SIG-M5 treated with dmso at 0.1 percent for 504 hours (cell line): ENCODE measurements around the gene TPCN1.
A peak's percentile ranks its signal among the peaks of the same experiment; 100 is the strongest.

Source experiments
- DNase-seq: peaks from one replicate; lab custom pipeline; 2025; ENCODE audit not compliant: unreplicated experiment; lab: John Stamatoyannopoulos, UW

The TPCN1 gene

DNA sequence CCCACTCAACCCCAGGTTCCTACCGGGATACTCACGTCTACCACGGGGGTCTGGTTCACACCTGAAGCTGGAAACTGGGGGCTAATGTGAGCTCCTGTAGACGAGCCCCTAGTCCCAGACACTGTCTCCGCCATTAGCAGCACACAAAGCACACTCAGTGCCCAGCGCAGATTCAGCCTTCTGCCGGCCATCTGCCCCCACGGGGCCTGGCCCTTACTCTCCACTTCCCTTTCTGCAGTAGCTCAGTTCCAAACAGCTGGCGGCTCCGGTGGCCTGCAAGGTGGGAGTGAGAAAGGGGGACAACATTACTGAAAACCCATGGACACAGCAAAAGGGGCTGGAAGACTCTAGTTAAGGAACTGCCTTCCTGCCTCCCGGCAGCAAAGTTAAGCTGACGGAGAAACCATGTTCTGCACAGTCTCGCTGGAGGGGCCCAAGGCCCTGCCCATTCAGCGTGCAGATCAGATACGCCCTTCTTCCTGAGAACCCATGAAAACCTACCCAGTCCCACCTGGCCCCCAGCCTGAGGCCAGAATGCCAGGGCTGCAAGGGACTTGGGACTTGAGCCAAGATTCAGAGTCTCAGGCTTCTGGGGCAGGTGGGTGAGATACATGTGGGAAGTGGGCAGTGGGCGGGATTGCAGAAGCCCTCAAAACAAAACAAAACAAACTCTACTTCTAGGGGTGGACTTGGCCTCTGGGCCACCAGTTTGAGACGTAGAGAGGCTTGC, 111.6 kb downstream of the TPCN1 start:
- DNase-seq, result no peak

GRCh38 chr12:113333418-113333750, 112.1 kb downstream of the TPCN1 start:
- DNase-seq, result no peak

- DNase-seq, result peak; percentile 78
Observed at GRCh38 chr12:113333877-113334785, 112.9 kb downstream of the TPCN1 start.

DNA sequence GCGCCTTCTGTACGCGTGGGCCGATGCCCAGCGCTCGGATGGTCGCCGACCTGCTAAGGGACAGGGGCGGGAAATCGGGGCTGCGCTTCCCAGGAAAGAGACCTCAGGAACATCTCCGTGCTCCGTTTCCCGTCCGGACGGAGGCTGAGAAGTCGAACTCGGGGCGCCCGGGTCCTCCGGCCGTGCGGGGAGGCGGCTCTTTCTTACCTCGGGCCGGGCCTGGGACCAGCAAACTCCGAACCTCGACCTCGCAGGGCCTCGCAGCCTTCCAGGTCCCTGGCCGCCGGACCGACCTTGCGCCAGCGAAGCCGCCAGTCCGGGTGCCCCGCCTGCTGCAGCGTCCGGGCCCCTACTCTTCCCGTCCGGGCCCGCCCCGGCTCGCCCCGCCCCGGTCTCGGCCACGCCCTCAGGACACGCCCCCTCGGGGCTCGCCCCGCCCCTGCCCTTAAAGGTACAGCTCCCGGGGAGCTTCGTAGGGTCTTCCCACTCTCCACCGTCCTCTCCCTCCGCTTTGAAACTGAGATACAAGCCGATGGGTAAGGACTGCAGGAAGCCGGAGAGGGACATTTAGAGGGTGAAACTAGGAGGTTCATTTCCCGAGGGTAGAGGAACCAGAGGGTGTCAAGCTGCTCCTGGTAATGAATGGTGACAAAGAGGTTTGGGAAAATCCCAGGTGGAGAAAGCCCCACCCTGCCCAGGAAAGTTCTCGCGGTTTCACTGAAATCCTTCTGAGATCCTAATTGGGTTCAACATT, 113.7 kb downstream of the TPCN1 start, which contains the start of gene SLC8B1:
TSS of gene SLC8B1 (minus strand) at position 324 of the 754 bp plus-strand sequence. CDS start 2,231 bp downstream, outside the sequence.
- DNase-seq, result peak; percentile 65

DNA sequence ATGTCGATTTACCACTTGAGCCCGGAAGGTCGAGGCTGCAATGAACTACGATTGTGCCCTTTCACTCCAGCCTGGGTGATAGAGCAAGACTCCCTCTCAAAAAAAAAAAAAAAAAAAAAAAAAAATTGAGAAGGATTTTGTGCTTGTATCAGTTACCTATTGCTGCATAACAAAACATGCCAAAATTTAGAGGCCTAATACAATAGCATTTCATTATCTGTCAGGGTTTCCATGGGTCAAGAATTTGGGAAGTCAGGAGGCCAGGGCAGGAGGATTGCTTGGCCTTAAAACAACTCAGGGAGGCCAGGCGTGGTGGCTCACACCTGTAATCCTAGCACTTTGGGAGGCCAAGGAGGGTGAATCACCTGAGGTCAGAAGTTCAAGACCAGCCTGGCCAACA, 118.3 kb downstream of the TPCN1 start:
- no peak for DNase-seq

GRCh38 chr12:113340061-113340460, 118.8 kb downstream of the TPCN1 start:
- no peak for DNase-seq

DNA sequence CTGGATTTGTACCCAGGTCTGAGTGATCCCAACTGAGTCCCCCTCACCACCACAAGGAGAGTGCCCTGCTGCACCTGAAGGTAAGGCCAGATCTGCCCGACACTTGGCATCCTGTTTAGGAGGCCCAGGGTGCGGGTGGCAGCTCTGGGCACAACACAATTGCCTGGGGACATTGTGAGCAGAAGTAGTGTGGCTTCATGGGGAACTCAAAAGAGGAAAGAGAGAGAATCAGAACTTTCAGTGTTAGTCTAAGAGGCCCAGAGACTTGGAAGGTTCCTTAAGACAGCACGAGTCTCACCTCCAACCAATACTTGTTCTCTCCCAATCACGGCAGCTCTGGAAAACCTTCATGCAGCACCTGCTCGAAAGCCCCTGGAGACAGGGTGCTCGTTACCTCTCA, 120.3 kb downstream of the TPCN1 start:
- DNase-seq, result peak; percentile 22

GRCh38 chr12:113345318-113345717, 124.1 kb downstream of the TPCN1 start:
- DNase-seq, result no peak

DNA sequence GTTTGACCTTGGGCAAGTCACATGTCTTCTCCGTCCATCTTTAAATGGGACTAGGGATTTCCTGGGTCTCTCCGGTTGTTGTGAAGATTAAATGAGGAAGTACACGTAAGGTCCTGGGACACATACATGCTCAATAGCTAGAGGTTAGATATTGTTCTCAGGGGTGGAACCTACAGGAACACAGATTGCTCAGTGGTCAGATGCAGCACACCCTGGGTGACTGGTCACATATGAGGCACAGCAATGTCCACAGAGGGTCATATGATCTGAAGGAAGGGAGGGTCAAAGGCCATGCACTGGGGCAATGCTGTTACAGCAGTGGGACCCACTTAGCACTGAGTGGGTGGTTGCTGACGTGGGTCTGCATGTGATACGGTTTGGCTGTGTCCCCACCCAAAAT, 125.1 kb downstream of the TPCN1 start:
- no peak for DNase-seq

- no peak for DNase-seq
Observed at GRCh38 chr12:113347107-113347506, 125.8 kb downstream of the TPCN1 start.

GRCh38 chr12:113347892-113348291, 126.6 kb downstream of the TPCN1 start:
- no peak for DNase-seq
